ENCODE measurements around the gene SNRPE.

DNA sequence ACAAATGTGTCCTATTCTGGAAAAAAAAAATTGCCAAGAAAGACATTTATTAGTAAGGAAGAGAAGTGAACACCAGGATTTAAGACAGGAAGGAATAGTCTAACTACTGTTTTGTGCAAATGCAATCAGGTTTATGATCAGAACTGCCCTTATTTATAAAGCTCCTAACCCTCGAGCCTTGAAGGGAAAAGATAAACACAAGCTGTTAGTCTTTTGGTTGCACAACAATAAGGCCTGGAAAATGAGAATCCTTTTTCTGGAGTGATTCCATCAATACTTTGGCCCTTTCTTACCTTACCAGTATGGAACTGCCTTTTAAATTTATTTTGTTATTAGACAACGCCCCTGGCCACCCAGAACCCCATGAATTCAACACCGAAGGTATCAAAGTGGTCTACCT, 52.9 kb downstream of the SNRPE start:
- TF ChIP-seq CTCF (IDR thresholded peaks at IDR 0.05; ENCODE audit: low read depth, low read length): no peak
- TF ChIP-seq EZH2phosphoT487 (IDR thresholded peaks at IDR 0.05; ENCODE audit: low read depth): no peak

Data from OCI-LY3 (cell line).